Fibroblast of villous mesenchyme (primary cell): ENCODE results near the gene C2CD2. TPM values are rescaled to one million over a fixed set of nuclear protein-coding genes. Genes with fewer than 3 reads are reported as not detected.
A peak's percentile ranks its signal among the peaks of the same experiment; 100 is the strongest.

Source experiments
- DNase-seq: peaks from one replicate; pipeline ENCODE4 v3.0.0-alpha.2; 2010; ENCODE audit warnings: low read depth
- H3K4me3 ChIP-seq: 2 replicates; pipeline ENCODE4 v1.5.1; 2011; ENCODE audit warnings: low read depth, mild to moderate bottlenecking, low read length
- CTCF ChIP-seq: IDR thresholded peaks from 2 replicates; pipeline ENCODE4 v1.5.1; 2012; ENCODE audit warnings: low read depth, mild to moderate bottlenecking, low read length; ENCODE audit not compliant: insufficient read depth
- total RNA-seq: library from RNA; depleted of rRNA; stranded (reverse); fragments of >200 nt; gene quantifications from 2 replicates; pipeline ENCODE4 v1.2.3, GENCODE V29; 2012

Gene C2CD2
- 22.2 and 25.0 TPM in 2 replicates for total RNA-seq

- TF ChIP-seq CTCF: peak; percentile 10
- H3K4me3 ChIP-seq: peak within 1 kb of the TSS; percentile 68
- DNase-seq: peak; percentile 76
These were observed at the start of gene C2CD2 for GRCh38 chr21:41953831-41954653. Gene C2CD2 (minus strand): TSS chr21:41954018. CDS start chr21:41953648, 370 bp downstream.

DNA sequence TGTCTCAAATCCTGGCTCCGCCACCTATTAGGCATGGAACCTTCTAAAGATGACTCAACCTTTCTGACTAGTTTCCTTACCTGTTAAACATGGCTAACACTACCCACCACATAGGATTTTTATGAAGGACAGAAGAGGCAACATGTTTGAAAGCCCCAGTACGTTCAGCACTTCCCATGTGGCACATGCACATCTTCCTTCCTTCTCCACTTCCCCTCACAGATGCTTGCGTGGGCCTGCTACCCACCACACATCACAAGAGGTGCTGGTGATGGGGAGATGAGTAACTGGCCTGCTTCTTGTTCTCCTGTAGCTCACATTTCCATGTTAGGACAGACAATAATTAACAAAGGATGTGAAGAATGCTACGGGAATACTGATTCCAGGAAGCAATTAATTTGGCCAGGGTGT lies 49.2 kb upstream of the C2CD2 start:
- peak; percentile 32 for DNase-seq
- TF ChIP-seq CTCF: no peak
- H3K4me3 ChIP-seq: no peak overlapping the region

DNA sequence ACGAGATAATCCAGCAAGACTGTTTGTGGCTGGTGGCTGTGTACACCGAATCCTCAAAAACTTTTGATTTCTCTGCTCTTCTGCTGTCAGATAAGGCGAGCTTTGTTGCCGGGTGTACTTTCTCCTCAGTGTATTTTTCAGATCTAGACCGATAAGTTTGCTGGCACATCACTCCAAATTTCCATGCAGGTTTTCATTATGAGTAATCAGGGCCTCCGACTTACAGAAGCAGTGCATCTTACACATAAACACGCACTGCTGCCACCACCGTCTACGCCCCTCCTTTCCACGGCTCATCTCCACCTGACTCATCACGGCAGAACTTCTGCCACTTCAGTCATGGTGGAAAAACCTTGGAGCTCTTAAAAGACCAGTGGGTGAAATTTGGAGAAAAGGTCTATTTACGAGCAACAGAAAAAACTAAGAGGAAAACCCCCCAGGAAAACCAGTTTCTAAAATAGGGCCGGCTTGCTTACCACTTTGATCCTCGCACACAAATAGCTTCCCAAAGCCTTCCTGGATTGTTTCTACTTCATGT lies 48.7 kb upstream of the C2CD2 start:
- TF ChIP-seq CTCF: no peak
- no peak overlapping the region for H3K4me3 ChIP-seq
- DNase-seq: peak; percentile 88

DNA sequence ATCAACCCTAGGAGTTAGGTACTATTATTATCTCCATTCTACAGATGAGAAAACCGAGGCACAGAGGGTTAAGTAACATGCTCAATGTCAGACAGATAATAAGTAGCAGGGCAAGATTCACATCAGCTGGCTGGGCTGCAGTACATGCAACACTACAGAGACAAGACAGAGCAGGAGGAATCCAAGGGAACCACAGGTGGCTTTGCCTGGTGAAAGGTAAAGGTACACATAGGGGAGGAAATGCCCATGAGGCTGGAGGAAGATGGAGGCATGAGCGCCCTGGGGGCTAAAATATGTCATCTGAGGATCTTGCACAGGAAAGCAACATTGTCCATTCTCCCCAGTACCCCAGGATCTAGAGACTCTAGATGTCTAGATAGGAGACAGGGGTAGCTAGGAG lies 48.0 kb upstream of the C2CD2 start:
- no peak for DNase-seq
- no peak overlapping the region for H3K4me3 ChIP-seq
- no peak for TF ChIP-seq CTCF

DNA sequence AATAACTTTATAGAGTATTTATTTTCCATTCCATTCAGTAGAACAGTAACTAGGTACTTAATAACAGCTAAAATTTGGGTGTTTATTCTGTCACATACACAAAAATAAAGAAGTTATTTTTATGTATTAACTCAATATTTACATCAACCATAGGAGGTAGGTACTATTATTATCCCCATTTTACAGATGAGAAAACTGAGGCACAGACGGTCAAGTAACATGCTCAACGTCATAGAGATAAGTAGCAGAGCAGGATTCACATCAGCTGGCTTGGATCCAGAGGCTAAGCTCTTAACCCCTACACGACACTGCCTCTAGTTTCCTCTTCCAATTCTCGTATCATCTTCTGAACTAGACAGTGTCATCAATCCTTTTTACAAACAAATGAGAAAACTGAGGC lies 47.1 kb upstream of the C2CD2 start:
- no peak overlapping the region for H3K4me3 ChIP-seq
- no peak for DNase-seq

GRCh38 chr21:41997657-41998056 lies 43.8 kb upstream of the C2CD2 start:
- H3K4me3 ChIP-seq: no peak overlapping the region
- TF ChIP-seq CTCF: no peak
- DNase-seq: no peak

More for the DNA sequence above, 47.1 kb upstream of the C2CD2 start:
- no peak for TF ChIP-seq CTCF
